ENCODE data around the gene HRH1. TPM values are rescaled to one million over a fixed set of nuclear protein-coding genes. Genes with fewer than 3 reads are reported as not detected.
A peak's percentile ranks its signal among the peaks of the same experiment; 100 is the strongest.

Gene HRH1
- total RNA-seq, 1 donor from 2014 or later: 0.90 TPM

DNA sequence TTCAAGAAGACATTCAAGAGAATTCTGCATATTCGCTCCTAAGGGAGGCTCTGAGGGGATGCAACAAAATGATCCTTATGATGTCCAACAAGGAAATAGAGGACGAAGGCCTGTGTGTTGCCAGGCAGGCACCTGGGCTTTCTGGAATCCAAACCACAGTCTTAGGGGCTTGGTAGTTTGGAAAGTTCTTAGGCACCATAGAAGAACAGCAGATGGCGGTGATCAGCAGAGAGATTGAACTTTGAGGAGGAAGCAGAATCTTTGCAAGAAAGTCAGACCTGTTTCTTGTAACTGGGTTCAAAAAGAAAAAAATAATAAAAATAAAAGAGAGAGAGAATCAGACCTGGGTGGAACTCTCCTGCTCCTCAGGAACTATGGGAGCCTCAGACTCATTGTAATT is 106.2 kb downstream of the HRH1 start:
- DNase-seq (ENCODE audit: low spot score): no peak
- H3K27ac Mint-ChIP-seq (ENCODE audit: unreplicated experiment): no peak overlapping the region
- TF ChIP-seq, protein P1, sequence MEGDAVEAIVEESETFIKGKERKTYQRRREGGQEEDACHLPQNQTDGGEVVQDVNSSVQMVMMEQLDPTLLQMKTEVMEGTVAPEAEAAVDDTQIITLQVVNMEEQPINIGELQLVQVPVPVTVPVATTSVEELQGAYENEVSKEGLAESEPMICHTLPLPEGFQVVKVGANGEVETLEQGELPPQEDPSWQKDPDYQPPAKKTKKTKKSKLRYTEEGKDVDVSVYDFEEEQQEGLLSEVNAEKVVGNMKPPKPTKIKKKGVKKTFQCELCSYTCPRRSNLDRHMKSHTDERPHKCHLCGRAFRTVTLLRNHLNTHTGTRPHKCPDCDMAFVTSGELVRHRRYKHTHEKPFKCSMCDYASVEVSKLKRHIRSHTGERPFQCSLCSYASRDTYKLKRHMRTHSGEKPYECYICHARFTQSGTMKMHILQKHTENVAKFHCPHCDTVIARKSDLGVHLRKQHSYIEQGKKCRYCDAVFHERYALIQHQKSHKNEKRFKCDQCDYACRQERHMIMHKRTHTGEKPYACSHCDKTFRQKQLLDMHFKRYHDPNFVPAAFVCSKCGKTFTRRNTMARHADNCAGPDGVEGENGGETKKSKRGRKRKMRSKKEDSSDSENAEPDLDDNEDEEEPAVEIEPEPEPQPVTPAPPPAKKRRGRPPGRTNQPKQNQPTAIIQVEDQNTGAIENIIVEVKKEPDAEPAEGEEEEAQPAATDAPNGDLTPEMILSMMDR (IDR thresholded peaks at IDR 0.05; ENCODE audit: unreplicated experiment): no peak
- H3K4me1 Mint-ChIP-seq (ENCODE audit: unreplicated experiment): peaks cover 7% of the 10 kb centered on the region
- H3K9me3 Mint-ChIP-seq (ENCODE audit: unreplicated experiment): no peaks in the 10 kb centered on the region
- no peak overlapping the region for H3K4me3 Mint-ChIP-seq (ENCODE audit: unreplicated experiment)
- no peaks in the 10 kb centered on the region for H3K27me3 Mint-ChIP-seq (ENCODE audit: unreplicated experiment)
- no peaks in the 10 kb centered on the region for H3K36me3 Mint-ChIP-seq (ENCODE audit: low read depth, unreplicated experiment)

DNA sequence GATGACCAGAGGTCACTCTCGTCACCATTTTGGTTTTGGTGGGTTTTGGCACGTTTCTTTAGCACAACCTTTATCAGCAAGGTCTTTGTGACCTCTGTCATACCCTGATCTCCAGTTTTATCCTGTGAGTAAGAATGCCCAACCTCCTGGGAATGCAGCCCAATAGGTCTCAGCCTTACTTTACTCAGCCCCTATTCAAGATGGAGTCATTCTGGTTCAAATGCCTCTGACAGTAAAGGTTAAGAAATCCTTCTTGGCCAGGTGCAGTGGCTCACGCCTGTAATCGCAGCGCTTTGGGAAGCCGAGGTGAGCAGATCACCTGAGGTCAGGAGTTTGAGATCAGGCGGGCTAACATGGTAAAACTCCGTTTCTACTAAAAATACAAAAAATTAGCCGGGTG is 114.7 kb downstream of the HRH1 start:
- Mint-ChIP-seq H3K27ac (ENCODE audit: unreplicated experiment) (no peak overlapping the region), H3K36me3 (ENCODE audit: low read depth, unreplicated experiment) (no peaks in the 10 kb centered on the region), H3K9me3 (ENCODE audit: unreplicated experiment) (no peaks in the 10 kb centered on the region), H3K4me1 (ENCODE audit: unreplicated experiment) (peaks cover 7% of the 10 kb centered on the region), H3K4me3 (ENCODE audit: unreplicated experiment) (no peak overlapping the region), H3K27me3 (ENCODE audit: unreplicated experiment) (peaks cover 4% of the 10 kb centered on the region)
- no peak for DNase-seq (ENCODE audit: low spot score)
- TF ChIP-seq, protein P1 (IDR thresholded peaks at IDR 0.05; ENCODE audit: unreplicated experiment): no peak

DNA sequence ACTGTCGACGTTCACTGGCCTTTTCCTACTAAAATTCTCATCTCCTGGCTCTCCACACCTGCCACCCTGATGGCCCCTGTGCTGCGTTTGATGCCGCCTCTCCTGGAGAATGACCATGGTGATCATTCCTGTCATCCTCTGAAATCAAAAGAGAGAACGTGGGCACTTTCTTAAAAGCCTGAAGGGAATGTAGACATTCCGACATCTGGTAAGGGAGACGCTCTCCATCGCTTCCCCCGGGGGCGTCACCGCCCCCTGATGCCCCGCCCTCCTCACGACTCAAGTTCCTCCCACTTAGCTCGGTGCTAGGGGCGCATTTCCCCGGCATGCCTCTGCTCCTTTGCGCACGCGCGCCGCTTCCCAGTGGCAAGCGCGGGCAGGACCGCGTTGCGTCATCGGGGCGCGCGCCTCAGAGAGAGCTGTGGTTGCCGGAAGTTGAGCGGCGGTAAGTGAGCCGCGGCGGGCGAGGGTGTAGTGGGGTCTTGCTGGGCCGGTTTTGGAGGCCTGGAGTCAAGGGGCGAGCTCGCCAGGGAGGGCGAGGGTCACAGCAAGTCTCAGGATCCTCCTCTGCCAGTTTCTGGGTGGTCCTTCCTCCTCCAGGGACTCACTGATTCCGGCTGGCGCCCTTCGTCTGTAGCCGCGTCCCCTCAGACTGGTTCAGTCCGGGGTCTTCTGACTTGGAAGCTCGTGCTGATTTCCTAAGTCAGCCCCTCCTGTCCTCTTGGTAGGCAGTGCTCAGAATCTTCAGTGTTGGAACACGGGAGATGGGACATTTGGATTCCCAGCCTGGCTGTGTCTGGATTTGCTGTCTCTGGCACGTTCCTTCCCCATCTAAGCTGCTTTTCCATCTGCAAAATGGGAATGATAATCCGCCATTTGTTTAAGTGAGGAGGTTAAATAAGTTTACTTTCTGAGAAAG is 118.0 kb downstream of the HRH1 start, which contains the start of gene ATG7:
ATG7 (plus strand) TSS at position 412 of the 919 bp plus-strand sequence. CDS start 26,299 bp downstream, outside the sequence.
- H3K4me1 Mint-ChIP-seq (ENCODE audit: unreplicated experiment): peaks cover 19% of the 10 kb centered on the region
- DNase-seq (ENCODE audit: low spot score): peak; percentile 98
- H3K27me3 Mint-ChIP-seq (ENCODE audit: unreplicated experiment): peaks cover 9% of the 10 kb centered on the region
- peak within 1 kb of the TSS; percentile 97 for H3K4me3 Mint-ChIP-seq (ENCODE audit: unreplicated experiment)
- TF ChIP-seq, protein P1 (IDR thresholded peaks at IDR 0.05; ENCODE audit: unreplicated experiment): no peak
- no peaks in the 10 kb centered on the region for H3K9me3 Mint-ChIP-seq (ENCODE audit: unreplicated experiment)
- H3K36me3 Mint-ChIP-seq (ENCODE audit: low read depth, unreplicated experiment): peaks cover 12% of the 10 kb centered on the region
- peak within 1 kb of the TSS; percentile 99 for H3K27ac Mint-ChIP-seq (ENCODE audit: unreplicated experiment)

DNA sequence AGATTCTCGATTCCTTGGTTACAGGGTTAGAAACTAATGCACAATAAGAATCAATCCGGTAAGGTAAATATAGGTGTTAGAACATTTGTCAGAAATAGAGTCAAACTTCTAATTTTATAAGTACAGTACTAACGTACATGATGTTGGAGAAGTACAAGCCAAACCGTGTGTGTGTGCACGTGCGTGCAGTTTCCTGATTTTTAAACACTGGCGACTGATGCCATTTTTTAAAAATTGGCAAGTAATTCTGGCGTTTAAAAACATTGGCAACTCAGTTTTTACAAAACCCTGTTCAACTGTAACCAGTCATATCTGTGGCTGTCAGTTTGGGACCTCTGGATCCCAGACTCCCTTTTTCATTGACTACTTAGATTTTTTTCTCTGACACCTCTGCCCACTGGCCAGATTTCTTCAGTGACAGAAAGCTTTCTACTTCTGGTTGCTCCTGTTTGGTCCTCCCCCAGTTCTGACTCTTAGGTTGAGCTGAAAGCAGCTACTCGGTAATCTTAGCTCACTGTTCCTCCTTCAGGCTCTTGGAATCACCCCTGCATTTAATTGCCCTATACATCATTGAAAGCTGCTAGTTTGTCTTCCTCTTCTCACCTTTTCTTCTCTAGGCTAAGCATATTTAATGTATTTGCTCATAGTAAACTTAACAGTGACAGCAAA is 118.7 kb downstream of the HRH1 start:
- Mint-ChIP-seq H3K4me1 (ENCODE audit: unreplicated experiment) (peaks cover 19% of the 10 kb centered on the region), H3K36me3 (ENCODE audit: low read depth, unreplicated experiment) (peaks cover 14% of the 10 kb centered on the region), H3K9me3 (ENCODE audit: unreplicated experiment) (no peaks in the 10 kb centered on the region), H3K27me3 (ENCODE audit: unreplicated experiment) (peaks cover 9% of the 10 kb centered on the region), H3K27ac (ENCODE audit: unreplicated experiment) (peak overlapping the region; percentile 99), H3K4me3 (ENCODE audit: unreplicated experiment) (peak overlapping the region; percentile 97)
- TF ChIP-seq, protein P1 (IDR thresholded peaks at IDR 0.05; ENCODE audit: unreplicated experiment): no peak
- DNase-seq (ENCODE audit: low spot score): no peak

All from endothelial cell (in vitro differentiated cells).